ENCODE measurements around the gene CRAMP1.

- TF ChIP-seq CTCF (conservative IDR thresholded peaks at IDR 0.05; ENCODE audit: low read depth, low read length) (no peak), EZH2 (IDR thresholded peaks at IDR 0.05; ENCODE audit: borderline replicate concordance, low read depth, low read length, poor library complexity, severe bottlenecking) (no peak)
These were observed 28.2 kb downstream of the CRAMP1 start for GRCh38 chr16:1640261-1640941.

All from A673 (cell line).